ENCODE data around the gene LMX1A. TPM values are rescaled to one million over a fixed set of nuclear protein-coding genes. Genes with fewer than 3 reads are reported as not detected.

LMX1A gene
- total and polyA plus RNA-seq, 2 of the 13 experiments (the other 11 are each of a cell fraction or from before 2014, with no cell fraction given) = 0.07 TPM; not detected in 1

GRCh38 chr1:165253818-165254254 is 102.7 kb downstream of the LMX1A start (continued):
- TF ChIP-seq ZBTB39 (CRISPR knock-in tag; IDR thresholded peaks at IDR 0.05) (no peak), HIVEP1 (CRISPR knock-in tag; IDR thresholded peaks at IDR 0.05) (no peak), STAG1 (CRISPR knock-in tag; IDR thresholded peaks at IDR 0.05) (no peak), DMTF1 (CRISPR knock-in tag; IDR thresholded peaks at IDR 0.05) (no peak), CENPX (CRISPR knock-in tag; IDR thresholded peaks at IDR 0.05) (no peak), U2AF1 (optimal IDR thresholded peaks at IDR 0.05; ENCODE audit: low read depth, low read length) (no peak), ZNF691 (CRISPR knock-in tag; IDR thresholded peaks at IDR 0.05; ENCODE audit: borderline replicate concordance, low read depth) (no peak), ETS1 (CRISPR knock-in tag; IDR thresholded peaks at IDR 0.05) (no peak), ZNF3 (CRISPR knock-in tag; IDR thresholded peaks at IDR 0.05) (0 out of 2 replicates have a peak, but pooled peaks have one; percentile 36), ELK4 (CRISPR knock-in tag; IDR thresholded peaks at IDR 0.05; ENCODE audit: borderline replicate concordance) (no peak), ZNF572 (CRISPR knock-in tag; IDR thresholded peaks at IDR 0.05) (no peak), FOXO4 (CRISPR knock-in tag; conservative IDR thresholded peaks at IDR 0.05) (no peak), STAT5B (CRISPR knock-in tag; IDR thresholded peaks at IDR 0.05) (no peak), LRRFIP1 (CRISPR knock-in tag; conservative IDR thresholded peaks at IDR 0.05) (no peak), GZF1 (CRISPR knock-in tag; IDR thresholded peaks at IDR 0.05) (no peak), CTCF (CRISPR knock-in tag; IDR thresholded peaks at IDR 0.05) (peak; percentile 8; the same call in 1 of the 2 replicates)
